ENCODE measurements around the gene IPO8.

Gene IPO8

DNA sequence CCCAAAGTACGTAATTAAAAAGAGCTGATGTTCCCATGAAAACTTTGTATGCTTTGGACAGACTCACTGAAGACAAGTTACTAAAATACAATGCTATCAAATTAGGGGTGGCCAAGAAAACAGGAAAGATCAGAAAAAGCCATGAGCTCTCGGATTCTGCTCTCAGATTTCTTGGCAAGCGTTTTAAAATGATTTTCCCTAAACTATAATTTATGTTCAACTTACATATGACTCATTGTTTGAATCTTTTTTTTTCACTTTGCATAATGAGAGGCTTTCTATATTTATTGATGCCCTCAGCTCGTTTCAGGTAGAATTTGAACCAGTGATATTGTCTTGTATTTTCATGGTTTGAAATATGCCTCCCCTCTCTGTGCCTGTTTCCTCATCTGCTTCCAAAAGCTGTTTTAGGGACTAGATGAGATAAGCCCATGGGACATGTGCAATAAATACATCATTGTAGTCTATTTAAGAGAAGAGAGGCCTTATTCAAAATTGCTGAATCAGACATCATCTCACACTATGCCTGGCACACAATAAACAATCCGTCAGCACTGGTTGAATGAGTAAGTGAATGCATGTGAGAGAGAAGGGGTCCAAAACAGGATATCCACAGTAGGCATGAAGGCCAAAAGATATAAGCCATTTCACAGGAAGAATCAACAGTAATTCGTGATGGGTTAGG, 4.7 kb upstream of the IPO8 start:
- no peak for DNase-seq (ENCODE audit: low read depth)
- TF ChIP-seq, protein P1, sequence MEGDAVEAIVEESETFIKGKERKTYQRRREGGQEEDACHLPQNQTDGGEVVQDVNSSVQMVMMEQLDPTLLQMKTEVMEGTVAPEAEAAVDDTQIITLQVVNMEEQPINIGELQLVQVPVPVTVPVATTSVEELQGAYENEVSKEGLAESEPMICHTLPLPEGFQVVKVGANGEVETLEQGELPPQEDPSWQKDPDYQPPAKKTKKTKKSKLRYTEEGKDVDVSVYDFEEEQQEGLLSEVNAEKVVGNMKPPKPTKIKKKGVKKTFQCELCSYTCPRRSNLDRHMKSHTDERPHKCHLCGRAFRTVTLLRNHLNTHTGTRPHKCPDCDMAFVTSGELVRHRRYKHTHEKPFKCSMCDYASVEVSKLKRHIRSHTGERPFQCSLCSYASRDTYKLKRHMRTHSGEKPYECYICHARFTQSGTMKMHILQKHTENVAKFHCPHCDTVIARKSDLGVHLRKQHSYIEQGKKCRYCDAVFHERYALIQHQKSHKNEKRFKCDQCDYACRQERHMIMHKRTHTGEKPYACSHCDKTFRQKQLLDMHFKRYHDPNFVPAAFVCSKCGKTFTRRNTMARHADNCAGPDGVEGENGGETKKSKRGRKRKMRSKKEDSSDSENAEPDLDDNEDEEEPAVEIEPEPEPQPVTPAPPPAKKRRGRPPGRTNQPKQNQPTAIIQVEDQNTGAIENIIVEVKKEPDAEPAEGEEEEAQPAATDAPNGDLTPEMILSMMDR (IDR thresholded peaks at IDR 0.05; ENCODE audit: insufficient read depth, low read depth, low read length, missing control alignments) = no peak
- H3K4me3 ChIP-seq (ENCODE audit: low read length) = no peak overlapping the region

DNA sequence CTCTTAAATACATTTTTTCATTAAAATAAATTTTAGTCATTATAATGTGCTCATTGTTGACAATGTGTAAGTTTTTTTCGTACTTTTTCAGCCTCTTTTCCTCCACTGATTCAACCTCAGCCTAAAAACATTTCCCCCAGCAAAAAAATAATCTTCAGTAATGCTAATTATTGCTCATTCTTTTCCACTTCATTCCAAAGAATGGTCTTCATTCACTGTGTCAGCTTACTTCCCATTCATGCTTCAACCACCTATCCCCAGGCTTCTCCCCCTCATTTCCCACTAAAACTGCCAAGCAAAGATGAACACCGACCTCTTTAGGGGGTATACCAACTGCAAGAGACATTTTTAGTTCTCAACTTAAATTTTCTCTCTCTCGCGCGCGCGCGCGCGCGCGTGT, 2.7 kb upstream of the IPO8 start:
- DNase-seq (ENCODE audit: low read depth) = no peak
- no peak overlapping the region for H3K4me3 ChIP-seq (ENCODE audit: low read length)
- TF ChIP-seq, protein P1 (IDR thresholded peaks at IDR 0.05; ENCODE audit: insufficient read depth, low read depth, low read length, missing control alignments) = no peak

DNA sequence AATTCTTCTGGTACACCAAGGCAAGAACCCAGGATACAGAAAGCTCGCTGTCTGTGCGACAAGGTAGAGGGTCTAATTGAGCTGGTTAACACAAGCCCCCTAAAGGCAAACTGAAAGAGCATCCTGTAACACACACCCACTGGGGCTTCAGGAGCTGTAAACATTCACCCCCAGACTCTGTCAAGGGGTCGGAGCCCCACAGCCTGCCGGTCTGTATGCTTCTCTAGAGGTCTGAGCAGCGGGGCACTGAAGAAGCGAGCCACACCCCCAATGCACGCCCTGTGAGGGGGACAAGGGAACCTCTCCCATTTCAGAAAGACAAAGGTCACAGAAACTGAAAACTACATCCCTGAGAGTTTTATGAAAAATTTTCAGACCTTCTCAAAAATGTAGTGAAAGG, 1.3 kb upstream of the IPO8 start:
- TF ChIP-seq, protein P1 (IDR thresholded peaks at IDR 0.05; ENCODE audit: insufficient read depth, low read depth, low read length, missing control alignments) = no peak
- no peak overlapping the region for H3K4me3 ChIP-seq (ENCODE audit: low read length)
- no peak for DNase-seq (ENCODE audit: low read depth)

DNA sequence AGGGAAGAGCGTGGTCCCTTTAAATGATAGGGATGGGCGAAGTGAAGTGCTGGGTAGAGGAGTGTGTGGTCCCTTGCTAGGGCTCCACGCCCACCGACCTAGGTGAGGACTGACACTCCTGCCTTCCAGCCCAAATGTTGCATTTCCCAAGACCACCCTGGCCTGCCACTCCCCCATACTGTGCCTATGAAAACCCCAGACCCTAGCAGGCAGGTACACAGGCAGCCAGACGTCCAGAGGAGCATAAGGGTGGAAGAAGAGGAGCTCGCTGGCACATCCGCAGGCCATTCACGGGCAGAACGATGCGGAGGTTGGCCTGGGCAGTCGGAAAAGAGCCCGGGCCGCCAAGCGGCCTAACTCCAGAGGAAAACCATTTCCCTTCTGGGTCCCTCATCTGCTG, 817 bp upstream of the IPO8 start:
- no peak for DNase-seq (ENCODE audit: low read depth)
- TF ChIP-seq, protein P1 (IDR thresholded peaks at IDR 0.05; ENCODE audit: insufficient read depth, low read depth, low read length, missing control alignments) = no peak
- H3K4me3 ChIP-seq (ENCODE audit: low read length) = peak overlapping the region; percentile 95

DNA sequence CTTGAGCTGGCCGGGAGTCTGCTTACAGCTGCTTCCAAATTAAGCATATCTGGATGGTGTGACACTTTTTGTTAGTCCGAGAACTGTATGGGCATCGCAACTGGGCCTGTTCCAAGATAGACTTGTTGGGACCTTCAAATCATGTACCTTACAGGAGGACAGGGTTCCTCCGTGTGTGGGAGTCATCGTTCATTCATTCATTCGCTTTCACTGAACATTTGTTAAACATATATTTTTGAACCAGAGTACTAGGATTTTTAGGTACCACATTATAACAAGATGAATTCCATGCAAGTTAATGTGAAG, 387 bp upstream of the IPO8 start:
- TF ChIP-seq, protein P1 (IDR thresholded peaks at IDR 0.05; ENCODE audit: insufficient read depth, low read depth, low read length, missing control alignments) = no peak
- no peak for DNase-seq (ENCODE audit: low read depth)
- peak overlapping the region; percentile 95 for H3K4me3 ChIP-seq (ENCODE audit: low read length)

DNA sequence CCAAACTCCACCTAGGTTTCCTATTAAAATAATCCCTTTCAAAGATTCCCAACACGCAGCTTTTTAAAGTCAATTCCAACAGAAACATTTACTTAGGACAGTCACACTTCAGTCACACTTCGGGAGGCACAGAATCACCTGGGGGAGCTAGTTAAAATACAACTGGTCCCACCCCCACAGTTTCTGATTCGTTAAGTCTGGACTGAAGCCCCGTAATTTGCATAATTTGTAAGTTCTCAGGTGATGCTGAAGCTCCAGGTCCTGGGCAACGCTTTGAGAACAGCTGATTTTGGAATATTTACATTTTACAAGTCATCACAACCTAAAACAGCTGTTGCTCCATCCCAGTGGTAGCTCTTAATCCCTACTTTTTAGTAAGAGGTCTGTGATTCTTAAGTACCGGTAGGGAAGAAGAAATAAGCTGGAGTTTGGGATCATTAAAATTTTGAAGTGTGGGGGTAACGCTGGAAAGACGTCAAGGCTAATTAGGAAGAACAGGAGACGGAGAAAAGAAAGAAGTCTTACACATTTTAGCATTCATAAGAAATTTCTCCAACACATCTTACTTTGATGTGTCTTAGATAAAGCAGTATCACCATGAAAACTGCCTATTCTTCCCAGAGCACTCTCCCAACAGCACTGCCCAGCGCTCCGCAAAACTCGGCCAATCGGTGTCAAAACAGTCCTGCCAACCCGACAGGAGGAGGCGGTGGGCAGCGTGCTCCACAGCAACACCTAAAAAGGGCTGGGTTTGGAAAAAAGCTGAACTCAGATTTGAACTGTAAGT, 1.1 kb downstream of the IPO8 start:
- peak; percentile 58 for DNase-seq (ENCODE audit: low read depth)
- TF ChIP-seq, protein P1 (IDR thresholded peaks at IDR 0.05; ENCODE audit: insufficient read depth, low read depth, low read length, missing control alignments) = peak; percentile 29
- H3K4me3 ChIP-seq (ENCODE audit: low read length) = peak overlapping the region; percentile 95

Measured in epithelial cell of esophagus (primary cell).